Gastrocnemius medialis (tissue), 4 donors: Measurements from ENCODE around the gene KLK7. TPM values are rescaled to one million over a fixed set of nuclear protein-coding genes. Genes with fewer than 3 reads are reported as not detected.
"Not testable (repeated sequence)": the region's sequence is repeated elsewhere in the genome, so short reads cannot be mapped to it uniquely, and the experiment has no call there.

Experiments used
- ATAC-seq, 2 donors: fragments of 150-250 bp; one replicate each; pipeline ENCODE4 v1.9.1; 2016
- DNase-seq, 2 donors: peaks; one replicate each; pipeline ENCODE4 v3.0.0-alpha.2; 2019
- H3K27ac ChIP-seq, 4 donors: fragments of 200-600 bp; sonication (generic); 1 replicate in 1 of 4; 2 replicates in 3 of 4; pipeline ENCODE4 v1.5.1; 2016 to 2018; ENCODE audit warnings: mild to moderate bottlenecking in 2 of 4, moderate library complexity in 1 of 4
- H3K27me3 ChIP-seq, 3 donors: fragments of 200-600 bp; sonication (generic) in 2 of 3; 1 replicate in 1 of 3; 2 replicates in 2 of 3; pipeline versions ENCODE4 v1.5.1 to v1.6.0; 2016 to 2019; ENCODE audit warnings: mild to moderate bottlenecking in 1 of 3, moderate library complexity in 1 of 3
- H3K36me3 ChIP-seq, 2 donors: fragments of 200-600 bp; sonication (generic) in 1 of 2; one replicate each; pipeline ENCODE4 v1.5.1; 2017 to 2018
- H3K4me1 ChIP-seq, 2 donors: fragments of 200-600 bp; sonication (generic) in 1 of 2; one replicate each; pipeline ENCODE4 v1.5.1; 2016 to 2017; ENCODE audit warnings: mild to moderate bottlenecking in 2 of 2
- H3K4me3 ChIP-seq, 4 donors: fragments of 200-600 bp; sonication (generic) in 3 of 4; 1 replicate in 1 of 4; 2 replicates in 3 of 4; pipeline ENCODE4 v1.5.1; 2016 to 2019; ENCODE audit warnings: mild to moderate bottlenecking in 2 of 4
- H3K9me3 ChIP-seq, 3 donors: fragments of 200-600 bp; sonication (generic) in 2 of 3; 1 replicate in 1 of 3; 2 replicates in 2 of 3; pipeline ENCODE4 v1.5.1; 2016 to 2019
- POLR2A ChIP-seq, 2 donors: fragments of 450-650 bp; IDR thresholded peaks; one replicate each; pipeline ENCODE4 v1.6.1; 2017; ENCODE audit warnings: antibody characterized with exemption in 2 of 2, mild to moderate bottlenecking in 2 of 2, moderate library complexity in 2 of 2
- in situ Hi-C, 4 donors: fragments of 200-750 bp; cut with MboI; loops; one replicate each; pipeline versions ENCODE4 v1.15.0 to v1.8.0; 2017; ENCODE audit warnings: low sequenced_read_pairs in 4 of 4
- intact Hi-C: fragments of 100-400 bp; cut with DNase I; formaldehyde crosslinking; loops from one replicate; pipeline ENCODE4 v1.15.1; 2023; ENCODE audit warnings: low total_unique reads
- total RNA-seq, 4 donors: library from RNA; depleted of rRNA; stranded (reverse); fragments of >200 nt; gene quantifications; one replicate each; pipeline versions ENCODE4 v1.1.0 to v1.2.3, GENCODE V29; 2016
- TF ChIP-seq, protein P1 (sequence below), 5 experiments: fragments of 450-650 bp in 3 of 5; fragments of 200-600 bp in 2 of 5; sonication (generic) in 2 of 5; IDR thresholded peaks in 4 of 5; conservative IDR thresholded peaks in 1 of 5; 1 replicate in 4 of 5; 2 replicates in 1 of 5; pipeline ENCODE4 v1.5.1; 2016 to 2019; ENCODE audit warnings: antibody characterized with exemption in 5 of 5, mild to moderate bottlenecking in 3 of 5, moderate library complexity in 3 of 5

KLK7 gene
- total RNA-seq, 4 donors from 2014 or later, result not detected

GRCh38 chr19:50998061-50998460 lies 14.3 kb upstream of the KLK7 start:
- Histone ChIP-seq H3K27me3 (peaks cover 3 to 15% (median 5%) of the 10 kb centered on the region in 3 donors), H3K27ac (no peak overlapping the region), H3K36me3 (no peaks in the 10 kb centered on the region), H3K4me1 (no peaks in the 10 kb centered on the region), H3K4me3 (no peak overlapping the region), H3K9me3 (no peaks in the 10 kb centered on the region)
- intact Hi-C loops, result no loop called here
- TF ChIP-seq, protein P1, sequence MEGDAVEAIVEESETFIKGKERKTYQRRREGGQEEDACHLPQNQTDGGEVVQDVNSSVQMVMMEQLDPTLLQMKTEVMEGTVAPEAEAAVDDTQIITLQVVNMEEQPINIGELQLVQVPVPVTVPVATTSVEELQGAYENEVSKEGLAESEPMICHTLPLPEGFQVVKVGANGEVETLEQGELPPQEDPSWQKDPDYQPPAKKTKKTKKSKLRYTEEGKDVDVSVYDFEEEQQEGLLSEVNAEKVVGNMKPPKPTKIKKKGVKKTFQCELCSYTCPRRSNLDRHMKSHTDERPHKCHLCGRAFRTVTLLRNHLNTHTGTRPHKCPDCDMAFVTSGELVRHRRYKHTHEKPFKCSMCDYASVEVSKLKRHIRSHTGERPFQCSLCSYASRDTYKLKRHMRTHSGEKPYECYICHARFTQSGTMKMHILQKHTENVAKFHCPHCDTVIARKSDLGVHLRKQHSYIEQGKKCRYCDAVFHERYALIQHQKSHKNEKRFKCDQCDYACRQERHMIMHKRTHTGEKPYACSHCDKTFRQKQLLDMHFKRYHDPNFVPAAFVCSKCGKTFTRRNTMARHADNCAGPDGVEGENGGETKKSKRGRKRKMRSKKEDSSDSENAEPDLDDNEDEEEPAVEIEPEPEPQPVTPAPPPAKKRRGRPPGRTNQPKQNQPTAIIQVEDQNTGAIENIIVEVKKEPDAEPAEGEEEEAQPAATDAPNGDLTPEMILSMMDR (IDR thresholded peaks at IDR 0.05 in 4 of 5, conservative IDR thresholded peaks at IDR 0.05 in 1 of 5), result no peak
- no peak for TF ChIP-seq POLR2A (IDR thresholded peaks at IDR 0.05)
- in situ Hi-C loops, result no loop called here
- DNase-seq (no peak), ATAC-seq (no peak)

GRCh38 chr19:50994129-50994528 lies 10.4 kb upstream of the KLK7 start:
- TF ChIP-seq POLR2A (IDR thresholded peaks at IDR 0.05), result no peak
- TF ChIP-seq, protein P1 (IDR thresholded peaks at IDR 0.05 in 4 of 5, conservative IDR thresholded peaks at IDR 0.05 in 1 of 5), result no peak
- intact Hi-C loops (no loop called here), in situ Hi-C loops (no loop called here)
- H3K27ac ChIP-seq, result no peak overlapping the region
- DNase-seq, result no peak
- no peaks in the 10 kb centered on the region for H3K36me3 ChIP-seq
- ATAC-seq, result no peak
- no peaks in the 10 kb centered on the region for H3K9me3 ChIP-seq
- no peaks in the 10 kb centered on the region for H3K4me1 ChIP-seq
- H3K27me3 ChIP-seq, result no peaks in the 10 kb centered on the region
- H3K4me3 ChIP-seq, result no peak overlapping the region

DNA sequence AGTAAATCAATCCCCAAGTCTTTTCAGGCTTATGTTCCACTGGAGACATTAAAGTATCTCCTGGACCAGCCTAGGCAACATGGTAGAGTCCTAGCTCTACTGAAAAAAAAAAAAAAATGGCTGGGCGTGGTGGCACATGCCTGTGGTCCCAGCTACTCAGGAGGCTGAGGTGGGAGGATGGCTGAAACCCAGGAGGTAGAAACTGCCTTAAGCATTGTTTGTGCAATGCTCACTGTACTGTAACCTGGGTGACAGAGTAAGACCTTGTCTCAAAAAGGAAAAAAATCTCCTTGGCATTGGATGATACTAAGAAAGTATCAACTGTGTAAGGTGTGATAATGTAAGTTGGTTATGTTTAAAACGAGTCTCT lies 8.9 kb upstream of the KLK7 start:
- Histone ChIP-seq H3K27ac (no peak overlapping the region), H3K36me3 (no peaks in the 10 kb centered on the region), H3K27me3 (no peaks in the 10 kb centered on the region), H3K4me1 (no peaks in the 10 kb centered on the region), H3K4me3 (no peak overlapping the region), H3K9me3 (no peaks in the 10 kb centered on the region)
- ATAC-seq (no peak), DNase-seq (no peak)
- TF ChIP-seq, protein P1 (IDR thresholded peaks at IDR 0.05 in 4 of 5, conservative IDR thresholded peaks at IDR 0.05 in 1 of 5), result no peak
- TF ChIP-seq POLR2A (IDR thresholded peaks at IDR 0.05), result no peak
- intact Hi-C loops (no loop called here), in situ Hi-C loops (no loop called here)

- not testable (repeated sequence) for H3K27me3 ChIP-seq, ATAC-seq
These were observed 699 bp upstream of the KLK7 start for GRCh38 chr19:50984416-50984815.

GRCh38 chr19:50982186-50982585 lies 1.5 kb downstream of the KLK7 start:
- ATAC-seq (no peak), DNase-seq (no peak)
- Histone ChIP-seq H3K4me1 (no peaks in the 10 kb centered on the region), H3K27ac (no peak overlapping the region), H3K4me3 (no peak overlapping the region), H3K27me3 (peaks cover 0 to 3% (median 0%) of the 10 kb centered on the region in 3 donors), H3K36me3 (no peaks in the 10 kb centered on the region), H3K9me3 (no peaks in the 10 kb centered on the region)
- in situ Hi-C loops (no loop called here), intact Hi-C loops (no loop called here)
- TF ChIP-seq POLR2A (IDR thresholded peaks at IDR 0.05), result no peak
- TF ChIP-seq, protein P1 (IDR thresholded peaks at IDR 0.05 in 4 of 5, conservative IDR thresholded peaks at IDR 0.05 in 1 of 5), result no peak

More at GRCh38 chr19:50984416-50984815, 699 bp upstream of the KLK7 start:
- DNase-seq, H3K9me3 ChIP-seq, in situ Hi-C loops, intact Hi-C loops, H3K4me3 ChIP-seq, H3K27ac ChIP-seq, H3K36me3 ChIP-seq, H3K4me1 ChIP-seq: not testable (repeated sequence)
